Coronary artery (tissue), 2 donors: ENCODE measurements around the gene TAC4.

ENCODE experiments used
- DNase-seq: peaks from one replicate; pipeline ENCODE4 v3.0.0-alpha.2; 2017; ENCODE audit warnings: low spot score
- H3K27ac ChIP-seq, 2 donors: fragments of 200-600 bp; sonication (generic); one replicate each; pipeline ENCODE4 v1.5.1; 2016 to 2019
- H3K4me3 ChIP-seq: fragments of 200-600 bp; sonication (generic); 2 replicates; pipeline ENCODE4 v1.5.1; 2016; ENCODE audit warnings: mild to moderate bottlenecking, moderate library complexity
- CTCF ChIP-seq: fragments of 200-600 bp; sonication (generic); IDR thresholded peaks from one replicate; pipeline ENCODE4 v1.5.1; 2019; ENCODE audit warnings: antibody characterized with exemption

Gene TAC4

DNA sequence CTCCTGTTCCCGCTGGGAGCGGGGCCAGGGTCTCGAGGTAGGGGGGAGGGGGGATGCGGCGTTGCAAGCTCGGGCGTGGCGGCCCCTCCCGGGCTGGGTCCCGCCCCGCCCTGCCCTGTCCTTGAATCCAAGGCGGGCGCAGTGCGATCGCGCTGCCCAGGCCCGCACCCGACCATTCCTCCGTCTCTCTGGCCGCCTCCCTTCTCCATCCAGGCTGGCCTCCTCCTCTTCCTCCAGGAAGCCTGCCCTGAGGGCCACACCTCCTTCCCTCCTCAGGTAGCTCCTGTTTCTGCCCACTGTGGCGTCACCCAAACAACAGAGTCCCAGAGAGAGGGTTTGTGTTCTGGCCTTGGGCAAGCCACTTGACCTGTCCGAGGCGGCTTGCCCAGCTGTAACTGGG lies 43.0 kb upstream of the TAC4 start:
- no peak for TF ChIP-seq CTCF
- H3K4me3 ChIP-seq: no peak overlapping the region
- DNase-seq: no peak
- no peak overlapping the region for H3K27ac ChIP-seq

GRCh38 chr17:49890077-49890821 lies 42.4 kb upstream of the TAC4 start:
- H3K4me3 ChIP-seq: no peak overlapping the region
- no peak overlapping the region for H3K27ac ChIP-seq
- no peak for TF ChIP-seq CTCF
- no peak for DNase-seq

DNA sequence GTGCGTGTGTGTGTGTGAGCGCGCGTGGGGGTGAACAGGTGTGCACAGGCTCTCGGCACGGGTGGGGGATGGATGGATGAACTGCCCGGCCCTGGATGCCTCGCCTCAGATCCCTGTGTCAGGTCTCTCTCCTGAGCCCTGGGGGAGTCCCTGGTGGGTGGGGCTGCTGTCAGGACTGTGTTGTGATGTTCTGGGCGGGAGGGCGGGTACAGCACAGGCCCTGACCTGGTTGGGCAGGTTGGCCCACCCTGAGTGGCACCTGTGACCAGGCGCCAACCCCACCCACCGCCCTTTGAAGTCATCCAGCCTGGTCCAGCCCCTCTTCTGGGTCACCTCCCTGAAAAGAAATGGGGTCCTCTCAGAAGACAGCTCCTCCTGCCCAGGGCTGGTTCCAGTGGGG lies 41.6 kb upstream of the TAC4 start:
- H3K4me3 ChIP-seq: no peak overlapping the region
- DNase-seq: no peak
- H3K27ac ChIP-seq: no peak overlapping the region
- no peak for TF ChIP-seq CTCF

GRCh38 chr17:49887744-49888360 lies 40.0 kb upstream of the TAC4 start:
- no peak for DNase-seq
- Histone ChIP-seq H3K27ac (no peak overlapping the region), H3K4me3 (no peak overlapping the region)
- no peak for TF ChIP-seq CTCF

GRCh38 chr17:49887086-49887743 lies 39.3 kb upstream of the TAC4 start:
- DNase-seq: no peak
- no peak overlapping the region for H3K27ac ChIP-seq
- no peak overlapping the region for H3K4me3 ChIP-seq
- no peak for TF ChIP-seq CTCF

DNA sequence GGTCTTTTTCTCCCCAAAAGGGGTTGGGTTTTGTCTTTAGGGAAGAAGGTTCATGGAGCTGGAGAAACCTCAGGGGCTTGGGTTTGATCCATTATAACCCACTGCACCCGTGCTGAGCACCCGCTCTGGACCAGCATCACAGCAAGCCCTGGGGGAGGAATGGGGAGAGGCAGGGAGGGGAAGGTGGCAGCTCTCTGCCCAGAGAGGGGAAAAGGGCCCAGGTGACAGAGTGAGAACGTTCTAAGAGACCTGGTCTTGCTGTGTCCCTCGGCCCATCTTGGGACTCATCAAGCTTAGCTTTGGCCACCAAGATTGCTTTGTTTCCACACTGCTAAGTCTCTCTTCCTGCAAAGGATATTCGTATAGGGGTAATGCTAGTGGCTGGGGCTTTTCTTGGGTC lies 38.2 kb upstream of the TAC4 start:
- Histone ChIP-seq H3K4me3 (no peak overlapping the region), H3K27ac (no peak overlapping the region)
- TF ChIP-seq CTCF: no peak
- no peak for DNase-seq
